Gastroesophageal sphincter (tissue), 4 donors: ENCODE results near the gene HAP1. TPM values are rescaled to one million over a fixed set of nuclear protein-coding genes. Genes with fewer than 3 reads are reported as not detected.
"Not testable (repeated sequence)": the region's sequence is repeated elsewhere in the genome, so short reads cannot be mapped to it uniquely, and the experiment has no call there.

Experiments used
- ATAC-seq: fragments of 150-250 bp; one replicate; pipeline ENCODE4 v1.9.1; 2016; ENCODE audit warnings: mild to moderate bottlenecking, moderate library complexity
- H3K27ac ChIP-seq, 4 donors: fragments of 200-600 bp; sonication (generic) in 3 of 4; 1 replicate in 3 of 4; 2 replicates in 1 of 4; pipeline ENCODE4 v1.5.1; 2016 to 2019
- H3K27me3 ChIP-seq: fragments of 200-600 bp; sonication (generic); one replicate; pipeline ENCODE4 v1.5.1; 2019
- H3K36me3 ChIP-seq, 2 donors: fragments of 200-600 bp; sonication (generic); one replicate each; pipeline ENCODE4 v1.5.1; 2019; ENCODE audit warnings: control low read depth in 1 of 2
- H3K4me1 ChIP-seq, 3 donors: fragments of 200-600 bp; sonication (generic); 1 replicate in 2 of 3; 2 replicates in 1 of 3; pipeline ENCODE4 v1.5.1; 2016 to 2019; ENCODE audit warnings: control low read depth in 2 of 3
- H3K4me3 ChIP-seq, 2 donors: fragments of 200-600 bp; sonication (generic); one replicate each; pipeline ENCODE4 v1.5.1; 2019; ENCODE audit warnings: mild to moderate bottlenecking in 1 of 2, moderate library complexity in 1 of 2
- H3K9me3 ChIP-seq, 3 donors: fragments of 200-600 bp; sonication (generic); one replicate each; pipeline ENCODE4 v1.5.1; 2017 to 2019; ENCODE audit warnings: control low read depth in 2 of 3
- CTCF ChIP-seq, 4 experiments: fragments of 200-600 bp in 2 of 4; fragments of 450-650 bp in 2 of 4; sonication (generic) in 1 of 4; IDR thresholded peaks; one replicate each; pipeline ENCODE4 v1.5.1; 2017 to 2019; ENCODE audit warnings: antibody characterized with exemption in 4 of 4, mild to moderate bottlenecking in 2 of 4, moderate library complexity in 2 of 4
- EP300 ChIP-seq: sonication (generic); formaldehyde crosslinking; IDR thresholded peaks from one replicate; pipeline ENCODE4 v1.6.1; 2017; ENCODE audit warnings: antibody characterized with exemption, mild to moderate bottlenecking
- POLR2A ChIP-seq, 2 donors: fragments of 450-650 bp; IDR thresholded peaks; one replicate each; pipeline ENCODE4 v1.6.1; 2017; ENCODE audit warnings: antibody characterized with exemption in 2 of 2, mild to moderate bottlenecking in 2 of 2, moderate library complexity in 1 of 2
- POLR2AphosphoS5 ChIP-seq: sonication (generic); formaldehyde crosslinking; IDR thresholded peaks from one replicate; pipeline ENCODE4 v1.6.1; 2017; ENCODE audit warnings: antibody characterized with exemption
- WGBS, 2 donors: methylation state at CpG; one replicate each; pipeline ENCODE4 v1.1.5; 2018; ENCODE audit warnings: low coverage in 1 of 2; 5-methylcytosine and 5-hydroxymethylcytosine counted together
- small RNA-seq, 4 donors: library from RNA; depleted of rRNA; stranded (forward); fragments of <200 nt; gene quantifications; one replicate each; pipeline ENCODE3, GENCODE V24; 2016
- total RNA-seq, 4 donors: library from RNA; depleted of rRNA; stranded (reverse); fragments of >200 nt; gene quantifications; one replicate each; pipeline ENCODE4 v1.1.0, GENCODE V29; 2016

Gene HAP1
- total RNA-seq, 4 donors from 2014 or later = 0.54 TPM; not detected in 3

GRCh38 chr17:41676058-41676419 is 58.4 kb downstream of the HAP1 start:
- no peak for ATAC-seq
- Histone ChIP-seq H3K9me3 (no peaks in the 10 kb centered on the region), H3K36me3 (no peaks in the 10 kb centered on the region), H3K27me3 (peaks cover 17% of the 10 kb centered on the region), H3K27ac (no peak overlapping the region), H3K4me1 (no peaks in the 10 kb centered on the region), H3K4me3 (no peak overlapping the region)
- 74 to 90% methylated on average over 2 to 3 of the region's 3 CpGs for WGBS, 2 donors
- TF ChIP-seq CTCF (IDR thresholded peaks at IDR 0.05) = no peak
- no peak for TF ChIP-seq POLR2AphosphoS5
- no peak for TF ChIP-seq POLR2A (IDR thresholded peaks at IDR 0.05)
- no peak for TF ChIP-seq EP300

- H3K27ac ChIP-seq, H3K9me3 ChIP-seq, ATAC-seq, H3K4me1 ChIP-seq, H3K4me3 ChIP-seq, H3K36me3 ChIP-seq: not testable (repeated sequence)
- peaks cover 17% of the 10 kb centered on the region for H3K27me3 ChIP-seq
- 76 to 83% methylated on average over 4 to 7 of the region's 7 CpGs for WGBS, 2 donors
Measured at GRCh38 chr17:41675157-41676057, 59.0 kb downstream of the HAP1 start.

Small RNA genes lying within 50 kb of the gene (small RNA-seq; reads per million reads assigned to genes)
- gene RN7SL399P (0 reads per million in 4 donors), gene RNA5SP442 (0 to 0.18 (median 0.06) reads per million in 4 donors)

Other genes with a start within 250 kb of the HAP1 start
- not detected for gene KRT36, start 244.7 kb downstream of the HAP1 start, total RNA-seq
- gene KRT13, start 229.0 kb downstream of the HAP1 start, total RNA-seq = 1,000 to 10,000 TPM in 1 of 4 donors, 100 to 1,000 TPM in 1, 10 to 100 TPM in 2; 20.7 to 1,501 (median 80.1) TPM
- gene KRT15, start 215.8 kb downstream of the HAP1 start, total RNA-seq = 100 to 1,000 TPM in 1 of 4 donors, 1 to 10 TPM in 3; 1.2 to 129 (median 4.2) TPM
- gene KRT19, start 206.3 kb downstream of the HAP1 start, total RNA-seq = 100 to 1,000 TPM in 1 of 4 donors, 1 to 10 TPM in 3; 2.9 to 154 (median 6.5) TPM
- gene KRT9, start 162.6 kb downstream of the HAP1 start, total RNA-seq = not detected
- 100 to 1,000 TPM in 1 of 4 donors, 10 to 100 TPM in 1, 1 to 10 TPM in 1, not detected in 1; 1.4 to 105 (median 41.1) TPM for gene KRT14, start 147.7 kb downstream of the HAP1 start, total RNA-seq
- 10 to 100 TPM in 2 of 4 donors, 1 to 10 TPM in 2; 1.1 to 78.8 (median 13.5) TPM for gene KRT16, start 121.9 kb downstream of the HAP1 start, total RNA-seq
- 10 to 100 TPM in 2 of 4 donors, 1 to 10 TPM in 1, not detected in 1; 7.0 to 18.5 (median 17.4) TPM for gene KRT17, start 110.1 kb downstream of the HAP1 start, total RNA-seq
- gene EIF1, start 45.8 kb downstream of the HAP1 start, total RNA-seq = 100 to 1,000 TPM; 224 to 331 (median 270) TPM
- not detected for gene GAST, start 22.3 kb downstream of the HAP1 start, total RNA-seq
- gene JUP, start 52.1 kb upstream of the HAP1 start, total RNA-seq = 10 to 100 TPM; 30.8 to 60.9 (median 41.7) TPM
- gene P3H4, start 77.3 kb upstream of the HAP1 start, total RNA-seq = 10 to 100 TPM in 3 of 4 donors, 1 to 10 TPM in 1; 8.3 to 20.9 (median 19.1) TPM
- gene FKBP10, start 78.4 kb upstream of the HAP1 start, total RNA-seq = 10 to 100 TPM; 33.7 to 43.2 (median 38.2) TPM
- 10 to 100 TPM; 64.8 to 83.7 (median 71.5) TPM for gene NT5C3B, start 101.6 kb upstream of the HAP1 start, total RNA-seq
- gene KLHL10, start 103.2 kb upstream of the HAP1 start, total RNA-seq = 1 to 10 TPM in 2 of 4 donors, under 1 TPM in 2; 0.62 to 2.7 (median 1.4) TPM
- 10 to 100 TPM; 17.5 to 32.7 (median 22.7) TPM for gene KLHL11, start 130.8 kb upstream of the HAP1 start, total RNA-seq
- 10 to 100 TPM; 40.8 to 84.0 (median 61.6) TPM for gene ACLY, start 184.3 kb upstream of the HAP1 start, total RNA-seq
- 1 to 10 TPM in 1 of 4 donors, under 1 TPM in 3; 0.19 to 2.2 (median 0.60) TPM for gene ODAD4, start 196.0 kb upstream of the HAP1 start, total RNA-seq
- gene CNP, start 232.2 kb upstream of the HAP1 start, total RNA-seq = 10 to 100 TPM; 56.7 to 97.9 (median 64.7) TPM